SK-N-SH (cell line): ENCODE data around the gene TIAM2. TPM values are rescaled to one million over a fixed set of nuclear protein-coding genes. Genes with fewer than 3 reads are reported as not detected.
"Not testable (repeated sequence)": the region's sequence is repeated elsewhere in the genome, so short reads cannot be mapped to it uniquely, and the experiment has no call there.

Source experiments
- CTCF ChIA-PET: fragments of 300-600, 350-600 bp; formaldehyde crosslinking; extraction: SDS; loops from one replicate; lab custom pipeline; 2021; lab: Yijun Ruan, JAX
- POLR2A ChIA-PET: fragments of 350-600 bp; sonication (Branson Sonifier 250); formaldehyde crosslinking; extraction: SDS; loops from one replicate; lab custom pipeline; 2020; ENCODE audit warnings: antibody characterized with exemption, inconsistent platforms; lab: Yijun Ruan, JAX
- DNase-seq: peaks from one replicate; pipeline ENCODE4 v3.0.0; 2012
- H2AFZ ChIP-seq: fragments of 200-600 bp; sonication (generic); 2 replicates; pipeline ENCODE4 v1.8.1; 2016; ENCODE audit warnings: antibody characterized with exemption, mild to moderate bottlenecking, low read depth
- H3F3A ChIP-seq: fragments of 200-600 bp; sonication (generic); replicated peaks from 2 replicates; pipeline ENCODE3; 2016; ENCODE audit warnings: antibody characterized with exemption, mild to moderate bottlenecking; ENCODE audit not compliant: insufficient read depth
- H3K27ac ChIP-seq, 2 experiments: fragments of 200-500 bp in 1 of 2; fragments of 200-600 bp in 1 of 2; sonication (Bioruptor generic) in 1 of 2; sonication (generic), shearing (Covaris generic) in 1 of 2; 2 replicates each; pipeline versions ENCODE4 v1.5.1 to v1.6.1; 2014 to 2016; ENCODE audit warnings: low read depth in 2 of 2, inconsistent platforms in 1 of 2, low read length in 1 of 2, mild to moderate bottlenecking in 1 of 2, mixed read lengths in 1 of 2
- H3K27me3 ChIP-seq: fragments of 200-600 bp; sonication (generic), shearing (Covaris generic); 2 replicates; pipeline ENCODE4 v1.6.1; 2016; ENCODE audit warnings: mixed run types; ENCODE audit not compliant: insufficient read depth
- H3K36me3 ChIP-seq, 2 experiments: fragments of 200-500 bp in 1 of 2; fragments of 200-600 bp in 1 of 2; sonication (Bioruptor generic) in 1 of 2; sonication (generic) in 1 of 2; replicated peaks in 1 of 2; 2 replicates each; pipeline versions ENCODE3 to v1.5.1; 2014 to 2016; ENCODE audit warnings: low read length in 1 of 2, mild to moderate bottlenecking in 1 of 2; ENCODE audit not compliant: insufficient read depth in 2 of 2, control insufficient read depth in 1 of 2
- H3K4me1 ChIP-seq, 2 experiments: fragments of 200-500 bp in 1 of 2; fragments of 200-600 bp in 1 of 2; sonication (Bioruptor generic) in 1 of 2; sonication (generic), shearing (Covaris generic) in 1 of 2; 2 replicates each; pipeline versions ENCODE4 v1.5.1 to v1.6.1; 2014 to 2016; ENCODE audit warnings: low read depth in 1 of 2, low read length in 1 of 2, mixed run types in 1 of 2; ENCODE audit not compliant: insufficient read depth in 2 of 2, control insufficient read depth in 1 of 2
- H3K4me2 ChIP-seq: fragments of 200-600 bp; sonication (generic), shearing (Covaris generic); 2 replicates; pipeline ENCODE4 v1.6.1; 2017; ENCODE audit warnings: mixed run types
- H3K4me3 ChIP-seq, 2 experiments: fragments of 200-500 bp in 1 of 2; fragments of 200-600 bp in 1 of 2; sonication (Bioruptor generic) in 1 of 2; sonication (generic), shearing (Covaris generic) in 1 of 2; 2 replicates each; pipeline versions ENCODE4 v1.5.1 to v1.8.1; 2014 to 2016; ENCODE audit warnings: low read depth in 2 of 2, inconsistent platforms in 1 of 2, low read length in 1 of 2, mild to moderate bottlenecking in 1 of 2, mixed read lengths in 1 of 2, moderate library complexity in 1 of 2
- H3K79me2 ChIP-seq: fragments of 200-600 bp; sonication (generic); 2 replicates; pipeline ENCODE4 v1.8.1; 2017; ENCODE audit warnings: mild to moderate bottlenecking; ENCODE audit not compliant: insufficient read depth
- H3K9ac ChIP-seq: fragments of 200-600 bp; sonication (generic); 2 replicates; pipeline ENCODE4 v1.6.1; 2017; ENCODE audit warnings: mixed run types
- H3K9me2 ChIP-seq: fragments of 200-600 bp; sonication (generic); 2 replicates; pipeline ENCODE4 v1.6.1; 2017; ENCODE audit warnings: mixed run types
- H3K9me3 ChIP-seq: fragments of 200-600 bp; sonication (generic); 2 replicates; pipeline ENCODE4 v1.6.1; 2017; ENCODE audit warnings: mixed run types, mild to moderate bottlenecking, moderate library complexity
- H4K20me1 ChIP-seq: fragments of 200-600 bp; sonication (generic); 2 replicates; pipeline ENCODE4 v1.6.1; 2017; ENCODE audit warnings: mild to moderate bottlenecking, mixed run types; ENCODE audit not compliant: insufficient read depth
- ELF1 ChIP-seq: IDR thresholded peaks from 2 replicates; pipeline ENCODE4 v1.4.0; 2012
- FOXM1 ChIP-seq: IDR thresholded peaks from 2 replicates; pipeline ENCODE4 v1.4.0; 2012; ENCODE audit warnings: low read depth, mild to moderate bottlenecking
- IRF3 ChIP-seq: fragments of 150-350 bp; IDR thresholded peaks from 2 replicates; pipeline ENCODE4 v1.6.1; 2016; ENCODE audit warnings: mild to moderate bottlenecking, low read depth, low read length
- MXI1 ChIP-seq: IDR thresholded peaks from 2 replicates; pipeline ENCODE4 v1.6.1; 2012; ENCODE audit warnings: mild to moderate bottlenecking, low read depth, low read length, improper control_type of control experiment
- NFIC ChIP-seq: IDR thresholded peaks from 2 replicates; pipeline ENCODE4 v1.4.0; 2012; ENCODE audit warnings: borderline replicate concordance
- RFX5 ChIP-seq: IDR thresholded peaks from 2 replicates; pipeline ENCODE4 v1.6.1; 2012; ENCODE audit warnings: mild to moderate bottlenecking, improper control_type of control experiment, low read length
- SIN3A ChIP-seq: IDR thresholded peaks from 2 replicates; pipeline ENCODE4 v1.6.1; 2012; ENCODE audit warnings: low read depth, mild to moderate bottlenecking, low read length, moderate library complexity, borderline replicate concordance
- SMC3 ChIP-seq: IDR thresholded peaks from 2 replicates; pipeline ENCODE4 v1.6.1; 2012; ENCODE audit warnings: low read depth, low read length, improper control_type of control experiment
- TAF1 ChIP-seq: IDR thresholded peaks from 2 replicates; pipeline ENCODE4 v1.6.1; 2012; ENCODE audit warnings: low read depth, mild to moderate bottlenecking, low read length, moderate library complexity, borderline replicate concordance
- TCF12 ChIP-seq: IDR thresholded peaks from 2 replicates; pipeline ENCODE4 v1.4.0; 2012
- TEAD4 ChIP-seq: IDR thresholded peaks from 2 replicates; pipeline ENCODE4 v1.4.0; 2012; ENCODE audit warnings: mild to moderate bottlenecking, borderline replicate concordance; ENCODE audit not compliant: insufficient read depth
- USF1 ChIP-seq: IDR thresholded peaks from 2 replicates; pipeline ENCODE4 v1.4.0; 2012; ENCODE audit warnings: low read depth, borderline replicate concordance
- WGBS: methylation state at CpG from one replicate; pipeline ENCODE4 v1.1.6; 2017; ENCODE audit warnings: low lambda C conversion rate; 5-methylcytosine and 5-hydroxymethylcytosine counted together
- polyA plus RNA-seq, 3 experiments: library from polyadenylated mRNA; depleted of rRNA; stranded (reverse); fragments of >200 nt; gene quantifications; 2 replicates each; pipeline ENCODE4 v1.2.3, GENCODE V29; 2012

TIAM2 gene
- polyA plus RNA-seq, 1 of the 3 experiments (the other 2 are of a cell fraction) = 13.6 TPM

DNA sequence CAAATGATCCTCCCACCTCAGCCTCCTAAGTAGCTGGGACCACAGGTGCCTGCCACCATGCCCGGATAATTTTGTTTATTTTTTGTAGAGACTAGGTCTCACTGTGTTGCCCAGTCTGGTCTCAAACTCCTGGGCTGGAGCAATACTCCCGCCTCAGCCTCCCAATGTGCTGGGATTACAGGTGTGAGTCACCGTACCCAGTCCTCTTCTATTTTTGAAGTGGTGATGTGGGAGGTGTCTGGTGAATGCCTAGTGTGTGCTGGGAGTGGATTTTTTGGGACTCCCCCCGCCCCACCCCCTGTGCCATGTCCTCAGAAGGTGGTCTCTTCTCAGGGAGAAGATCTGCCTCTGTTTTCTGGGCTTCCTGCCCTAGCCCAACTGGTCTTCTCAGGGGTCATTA is 220.8 kb downstream of the TIAM2 start:
- H3K4me3 ChIP-seq = no peak overlapping the region
- no peaks in the 10 kb centered on the region for H4K20me1 ChIP-seq
- H3K27ac ChIP-seq = no peak overlapping the region
- no peaks in the 10 kb centered on the region for H3K9me2 ChIP-seq
- no peak overlapping the region for H3K4me2 ChIP-seq
- no peak overlapping the region for H2AFZ ChIP-seq
- 88% methylated on average over 4 of the region's 4 CpGs for WGBS
- ChIA-PET CTCF (no interaction called here), POLR2A (no interaction called here)
- H3K4me1 ChIP-seq = peaks cover 0 to 13% of the 10 kb centered on the region in 2 experiments; a peak in 1 of 4 replicates
- no peaks in the 10 kb centered on the region for H3K36me3 ChIP-seq
- H3K79me2 ChIP-seq = no peaks in the 10 kb centered on the region
- H3K9ac ChIP-seq = no peak overlapping the region
- DNase-seq = no peak
- TF ChIP-seq TAF1 (no peak), TCF12 (no peak), TEAD4 (no peak), USF1 (no peak), SMC3 (no peak), SIN3A (no peak), MXI1 (no peak), NFIC (no peak), IRF3 (no peak), ELF1 (no peak), RFX5 (no peak)
- no peaks in the 10 kb centered on the region for H3K9me3 ChIP-seq
- peaks cover under 1% of the 10 kb centered on the region for H3F3A ChIP-seq
- no peaks in the 10 kb centered on the region for H3K27me3 ChIP-seq

DNA sequence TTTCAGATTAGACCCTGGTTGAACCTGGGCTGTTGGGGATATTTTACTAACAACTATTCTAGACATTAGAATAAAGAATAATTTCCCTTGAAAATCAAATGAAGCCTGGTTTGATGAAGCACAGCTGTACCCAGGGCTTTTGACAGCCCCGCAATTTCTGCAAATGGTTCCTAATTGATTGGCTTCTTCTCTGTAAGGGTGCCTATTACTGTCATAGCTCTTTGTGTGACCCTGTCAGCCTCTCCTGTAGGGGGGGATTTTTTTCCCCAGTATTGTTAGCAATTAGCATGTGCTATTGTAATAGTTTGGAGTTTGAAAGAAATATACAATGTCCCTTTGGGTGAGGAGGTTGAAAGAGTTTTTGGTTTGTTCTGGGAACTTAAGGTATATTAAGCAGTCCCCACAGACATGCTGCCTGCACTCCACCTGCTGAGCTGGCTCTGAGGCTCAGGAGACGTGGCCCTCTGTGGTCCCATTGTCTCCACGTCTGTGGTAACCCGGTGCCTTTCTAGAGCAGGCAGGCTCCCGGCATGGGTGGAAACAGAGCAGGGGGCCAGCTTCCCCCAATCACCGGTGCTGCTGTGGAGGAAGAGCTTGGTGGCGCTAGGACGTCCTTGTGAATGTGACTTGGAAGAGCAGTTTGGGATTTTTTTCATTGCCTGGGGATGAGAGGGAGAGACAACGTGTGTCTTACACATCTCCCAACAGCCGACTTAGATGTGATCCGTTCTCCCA is 221.4 kb downstream of the TIAM2 start:
- no peaks in the 10 kb centered on the region for H3K36me3 ChIP-seq

GRCh38 chr6:155218711-155219110 is 223.6 kb downstream of the TIAM2 start:
- peaks cover 2 to 13% of the 10 kb centered on the region in 2 experiments; a peak in 2 of 4 replicates for H3K4me1 ChIP-seq
- H3K79me2 ChIP-seq, H3K27ac ChIP-seq, H3K27me3 ChIP-seq, POLR2A ChIA-PET, H3K9me3 ChIP-seq, H3K9ac ChIP-seq, H3K4me3 ChIP-seq, H2AFZ ChIP-seq, H3F3A ChIP-seq, DNase-seq, H3K36me3 ChIP-seq, H3K4me2 ChIP-seq, H4K20me1 ChIP-seq, H3K9me2 ChIP-seq, CTCF ChIA-PET: not testable (repeated sequence)
- WGBS = 96% methylated on average over 20 of the region's 20 CpGs

More for the DNA sequence above, 221.4 kb downstream of the TIAM2 start:
- WGBS = 89% methylated on average over 11 of the region's 11 CpGs
- H3K9me2 ChIP-seq = no peaks in the 10 kb centered on the region
- POLR2A ChIA-PET = no interaction called here
- CTCF ChIA-PET = interaction anchor here (0.9 kb wide), 1 partner anchor 10 kb away, joined by 3 read pairs; no protein-coding TSS in a partner anchor
- H3K27me3 ChIP-seq = no peaks in the 10 kb centered on the region
- no peaks in the 10 kb centered on the region for H4K20me1 ChIP-seq
- no peak overlapping the region for H2AFZ ChIP-seq
- DNase-seq = no peak
- H3K4me2 ChIP-seq = no peak overlapping the region
- no peaks in the 10 kb centered on the region for H3K9me3 ChIP-seq
- no peak overlapping the region for H3K4me3 ChIP-seq
- H3K9ac ChIP-seq = no peak overlapping the region
- no peak overlapping the region for H3K27ac ChIP-seq
- TF ChIP-seq FOXM1 = no peak
- H3F3A ChIP-seq = peaks cover 3% of the 10 kb centered on the region
- no peaks in the 10 kb centered on the region for H3K79me2 ChIP-seq
- peaks cover 0 to 13% of the 10 kb centered on the region in 2 experiments; a peak in 1 of 4 replicates for H3K4me1 ChIP-seq
